ENCODE data around the gene U2AF2. TPM values are rescaled to one million over a fixed set of nuclear protein-coding genes. Genes with fewer than 3 reads are reported as not detected.

The U2AF2 gene
- total and polyA plus RNA-seq, 9 of the 15 experiments (the other 6 are each of a cell fraction or from before 2014, with no cell fraction given): 3.0 to 331 (median 157) TPM

- TF ChIP-seq NCOA2 (IDR thresholded peaks at IDR 0.05; ENCODE audit: partially characterized antibody in 2 of 2) (no peak), ATF3 (IDR thresholded peaks at IDR 0.05) (no peak), ATF3 (CRISPR knock-in tag; conservative IDR thresholded peaks at IDR 0.05) (0 out of 2 replicates have a peak, but pooled peaks have one; percentile 32)
These were observed 809 bp downstream of the U2AF2 start (continued) for GRCh38 chr19:55655648-55656040.

GRCh38 chr19:55656552-55656951 lies 1.7 kb downstream of the U2AF2 start:
- in situ Hi-C loops (cut with MboI) (no loop called here), intact Hi-C loops (cut with micrococcal nuclease) (no loop called here)
- H3K36me3 ChIP-seq (ENCODE audit: control insufficient read depth, insufficient read depth, low read length): peaks cover 72% of the 10 kb centered on the region
- CTCF ChIA-PET (ENCODE audit: low intra/inter-chr PET ratio): no interaction called here
- no peak for ATAC-seq
- no peak for DNase-seq (ENCODE audit: extremely low read depth in 1 of 4, low spot score in 3 of 4)
- peaks cover 46% of the 10 kb centered on the region for H4K20me1 ChIP-seq (replicated peaks; ENCODE audit: control insufficient read depth, insufficient read depth, low read length)
- H3K9me1 ChIP-seq (ENCODE audit: control insufficient read depth, insufficient read depth, low read length): peaks cover 6% of the 10 kb centered on the region
- no peak for TF ChIP-seq ZNF347 (CRISPR knock-in tag; IDR thresholded peaks at IDR 0.05; ENCODE audit: low read depth)
- peak; percentile 8 for TF ChIP-seq RBBP5 (IDR thresholded peaks at IDR 0.05; ENCODE audit: borderline replicate concordance, insufficient read depth, low read length, poor library complexity, severe bottlenecking)
- peak overlapping the region; percentile 99 for H3K4me2 ChIP-seq (ENCODE audit: insufficient read depth, low read length)
- H3K9ac ChIP-seq (ENCODE audit: insufficient read depth in 1 of 2, low read depth in 2 of 2, low read length in 2 of 2): peak overlapping the region; percentile 98 to 99
- H3K4me1 ChIP-seq (replicated peaks in 1 of 2; ENCODE audit: control insufficient read depth in 2 of 2, insufficient read depth in 2 of 2, low read length in 2 of 2): peaks cover 20 to 50% of the 10 kb centered on the region in 2 experiments; a peak in 4 of 5 replicates
- no peak for FAIRE-seq
- H2AFZ ChIP-seq (ENCODE audit: low read depth, low read length): no peak overlapping the region
- peaks cover 67% of the 10 kb centered on the region for H3K79me2 ChIP-seq (ENCODE audit: control insufficient read depth, insufficient read depth, low read length)
- H3K9me3 ChIP-seq (replicated peaks; ENCODE audit: control insufficient read depth, insufficient read depth, low read depth, low read length): no peaks in the 10 kb centered on the region
- POLR2A ChIA-PET: interaction anchor here (0.7 to 3.5 kb wide), 8 partner anchors 8 to 249 kb away, joined by 3 to 21 read pairs (median 7); partner anchors contain the start of gene UBE2S
- 5% methylated on average over 7 of the region's 7 CpGs for WGBS (ENCODE audit: insufficient coverage, low coverage, missing lambda C conversion rate)
- peak overlapping the region; percentile 100 for H3K27ac ChIP-seq (ENCODE audit: extremely low read depth, low read depth, low read length)
- BruUV-seq (replicated peaks): no TSS peak
- H3K4me3 ChIP-seq: peak overlapping the region; percentile 70
- no peaks in the 10 kb centered on the region for H3K27me3 ChIP-seq (ENCODE audit: control insufficient read depth in 2 of 2, insufficient read depth in 2 of 2, low read length in 2 of 2)

Measured in K562 (cell line).